ENCODE measurements around the gene CNOT4.

The CNOT4 gene

DNA sequence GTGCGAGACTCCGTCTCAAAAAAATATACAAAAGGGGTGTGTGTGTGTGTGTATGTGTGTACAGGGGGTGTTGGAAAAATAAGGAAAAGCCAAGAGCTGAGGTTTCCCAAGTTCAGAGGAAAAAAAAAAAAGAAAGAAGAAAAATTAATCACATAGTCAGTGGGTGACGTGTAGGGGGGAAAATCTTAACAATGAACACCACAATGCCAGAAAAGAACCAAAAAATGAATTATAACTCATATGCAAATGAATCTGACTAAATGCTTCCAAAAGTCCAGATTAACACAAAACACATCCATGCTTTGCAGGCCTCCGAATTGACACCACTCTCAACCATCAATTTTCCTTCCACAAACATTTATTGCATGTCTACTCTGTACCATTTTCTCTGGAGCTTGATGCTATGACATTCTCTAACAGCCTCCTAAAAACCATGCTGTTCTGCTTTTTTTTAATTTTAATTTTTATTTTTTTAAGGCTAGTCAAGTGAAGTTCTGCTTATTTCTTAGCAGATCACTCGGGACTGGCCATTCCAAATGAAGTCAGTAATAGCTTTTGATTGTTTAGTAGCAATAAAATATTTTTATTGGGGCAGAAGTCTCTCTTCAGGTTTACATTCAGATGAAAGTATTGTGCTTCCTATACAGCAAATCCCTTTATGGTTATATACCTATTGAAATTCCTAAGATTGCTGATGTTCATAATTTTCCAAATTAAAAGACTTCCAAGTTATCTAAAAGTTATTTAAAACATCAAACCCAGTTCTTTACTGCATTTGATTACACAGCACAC, 133.8 kb downstream of the CNOT4 start:
- Histone ChIP-seq H3K4me2 (ENCODE audit: low read length) (no peak overlapping the region), H3K27me3 (ENCODE audit: low read depth, low read length) (no peaks in the 10 kb centered on the region), H3K9ac (ENCODE audit: low read length) (no peak overlapping the region), H3K4me3 (ENCODE audit: low read length) (no peak overlapping the region), H3K9me3 (ENCODE audit: insufficient read depth, low read length) (no peaks in the 10 kb centered on the region), H3K36me3 (replicated peaks; ENCODE audit: low read depth, low read length) (no peaks in the 10 kb centered on the region), H3K4me1 (ENCODE audit: low read length) (no peaks in the 10 kb centered on the region), H3K27ac (ENCODE audit: low read length) (no peak overlapping the region), H2AFZ (ENCODE audit: low read depth, low read length) (no peak overlapping the region), H4K20me1 (ENCODE audit: insufficient read depth, low read length) (no peaks in the 10 kb centered on the region), H3K79me2 (ENCODE audit: low read length) (no peaks in the 10 kb centered on the region)
- no peak for TF ChIP-seq EZH2phosphoT487 (IDR thresholded peaks at IDR 0.05; ENCODE audit: low read depth)
- TF ChIP-seq, protein P1, sequence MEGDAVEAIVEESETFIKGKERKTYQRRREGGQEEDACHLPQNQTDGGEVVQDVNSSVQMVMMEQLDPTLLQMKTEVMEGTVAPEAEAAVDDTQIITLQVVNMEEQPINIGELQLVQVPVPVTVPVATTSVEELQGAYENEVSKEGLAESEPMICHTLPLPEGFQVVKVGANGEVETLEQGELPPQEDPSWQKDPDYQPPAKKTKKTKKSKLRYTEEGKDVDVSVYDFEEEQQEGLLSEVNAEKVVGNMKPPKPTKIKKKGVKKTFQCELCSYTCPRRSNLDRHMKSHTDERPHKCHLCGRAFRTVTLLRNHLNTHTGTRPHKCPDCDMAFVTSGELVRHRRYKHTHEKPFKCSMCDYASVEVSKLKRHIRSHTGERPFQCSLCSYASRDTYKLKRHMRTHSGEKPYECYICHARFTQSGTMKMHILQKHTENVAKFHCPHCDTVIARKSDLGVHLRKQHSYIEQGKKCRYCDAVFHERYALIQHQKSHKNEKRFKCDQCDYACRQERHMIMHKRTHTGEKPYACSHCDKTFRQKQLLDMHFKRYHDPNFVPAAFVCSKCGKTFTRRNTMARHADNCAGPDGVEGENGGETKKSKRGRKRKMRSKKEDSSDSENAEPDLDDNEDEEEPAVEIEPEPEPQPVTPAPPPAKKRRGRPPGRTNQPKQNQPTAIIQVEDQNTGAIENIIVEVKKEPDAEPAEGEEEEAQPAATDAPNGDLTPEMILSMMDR (IDR thresholded peaks at IDR 0.05; ENCODE audit: low read depth, low read length), result no peak

DNA sequence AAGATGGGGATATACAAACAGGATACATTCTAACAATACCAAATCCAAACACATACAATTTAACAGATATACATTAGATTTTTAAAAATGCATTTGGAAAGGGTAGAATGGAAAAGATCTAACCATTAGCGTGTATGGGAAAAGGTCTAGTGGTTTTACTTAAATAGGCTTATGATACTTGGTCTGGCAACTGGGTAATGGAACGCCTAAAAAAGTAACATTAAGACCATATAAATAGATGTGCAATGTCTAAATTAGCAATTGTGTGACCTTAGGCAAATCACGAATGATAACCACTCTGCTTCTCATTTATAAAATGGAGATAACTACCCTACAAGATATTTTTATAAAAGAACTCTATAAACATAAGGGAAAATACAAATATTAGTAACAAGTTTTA, 135.2 kb downstream of the CNOT4 start:
- Histone ChIP-seq H3K4me3 (ENCODE audit: low read length) (no peak overlapping the region), H3K27me3 (ENCODE audit: low read depth, low read length) (no peaks in the 10 kb centered on the region), H3K27ac (ENCODE audit: low read length) (no peak overlapping the region), H3K79me2 (ENCODE audit: low read length) (no peaks in the 10 kb centered on the region), H3K9ac (ENCODE audit: low read length) (no peak overlapping the region), H3K36me3 (replicated peaks; ENCODE audit: low read depth, low read length) (peaks cover 4% of the 10 kb centered on the region), H3K4me2 (ENCODE audit: low read length) (no peak overlapping the region), H4K20me1 (ENCODE audit: insufficient read depth, low read length) (no peaks in the 10 kb centered on the region), H3K9me3 (ENCODE audit: insufficient read depth, low read length) (no peaks in the 10 kb centered on the region), H2AFZ (ENCODE audit: low read depth, low read length) (no peak overlapping the region), H3K4me1 (ENCODE audit: low read length) (no peaks in the 10 kb centered on the region)
- no peak for TF ChIP-seq EZH2phosphoT487 (IDR thresholded peaks at IDR 0.05; ENCODE audit: low read depth)
- TF ChIP-seq, protein P1 (IDR thresholded peaks at IDR 0.05; ENCODE audit: low read depth, low read length), result no peak

DNA sequence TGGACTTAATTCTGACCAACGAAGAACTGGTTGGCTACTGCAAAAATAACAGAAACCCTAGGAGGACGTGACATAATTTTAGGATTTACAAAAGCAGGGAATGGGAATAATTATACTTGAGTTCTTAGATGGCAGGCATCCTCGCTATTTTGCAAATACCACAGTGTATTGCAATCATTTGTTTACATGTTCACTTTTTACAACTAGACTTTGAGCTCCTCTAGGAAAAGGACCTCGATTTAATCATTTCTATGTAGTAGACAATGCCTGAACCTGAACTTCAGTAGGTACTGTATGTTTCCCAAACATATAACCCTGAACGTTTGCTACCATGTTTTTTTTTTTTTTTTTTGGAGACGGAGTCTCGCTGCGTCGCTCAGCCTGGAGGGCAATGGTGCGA, 137.7 kb downstream of the CNOT4 start:
- Histone ChIP-seq H4K20me1 (ENCODE audit: insufficient read depth, low read length) (no peaks in the 10 kb centered on the region), H3K4me3 (ENCODE audit: low read length) (no peak overlapping the region), H3K79me2 (ENCODE audit: low read length) (no peaks in the 10 kb centered on the region), H3K9me3 (ENCODE audit: insufficient read depth, low read length) (no peaks in the 10 kb centered on the region), H2AFZ (ENCODE audit: low read depth, low read length) (no peak overlapping the region), H3K4me1 (ENCODE audit: low read length) (no peaks in the 10 kb centered on the region), H3K4me2 (ENCODE audit: low read length) (no peak overlapping the region), H3K9ac (ENCODE audit: low read length) (no peak overlapping the region), H3K36me3 (replicated peaks; ENCODE audit: low read depth, low read length) (peaks cover 4% of the 10 kb centered on the region), H3K27me3 (ENCODE audit: low read depth, low read length) (no peaks in the 10 kb centered on the region), H3K27ac (ENCODE audit: low read length) (no peak overlapping the region)
- no peak for TF ChIP-seq EZH2phosphoT487 (IDR thresholded peaks at IDR 0.05; ENCODE audit: low read depth)
- TF ChIP-seq, protein P1 (IDR thresholded peaks at IDR 0.05; ENCODE audit: low read depth, low read length), result no peak

DNA sequence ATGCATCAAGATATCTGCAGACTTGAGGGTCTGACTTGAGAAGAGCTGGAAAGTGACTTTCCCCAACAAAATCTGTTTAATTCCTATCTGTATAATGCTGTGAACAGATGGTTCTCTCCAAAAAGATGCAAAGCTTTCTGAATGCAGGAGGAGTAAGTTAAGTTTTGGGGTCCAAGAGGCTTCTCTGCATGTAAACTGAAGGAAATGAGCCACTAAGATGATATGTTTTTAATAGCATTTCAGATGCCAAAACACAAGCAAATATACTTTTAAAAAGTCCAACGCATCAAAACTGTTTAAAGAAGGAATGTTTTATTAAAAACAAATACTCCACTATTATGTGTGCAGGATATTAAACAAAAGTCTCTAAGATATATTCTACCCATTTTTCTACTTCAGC, 139.2 kb downstream of the CNOT4 start:
- no peak overlapping the region for H3K4me3 ChIP-seq (ENCODE audit: low read length)
- no peaks in the 10 kb centered on the region for H3K27me3 ChIP-seq (ENCODE audit: low read depth, low read length)
- H3K9me3 ChIP-seq (ENCODE audit: insufficient read depth, low read length), result no peaks in the 10 kb centered on the region
- H3K9ac ChIP-seq (ENCODE audit: low read length), result no peak overlapping the region
- peaks cover 1% of the 10 kb centered on the region; the same call in 1 of the 2 replicates for H3K4me1 ChIP-seq (ENCODE audit: low read length)
- no peak overlapping the region for H2AFZ ChIP-seq (ENCODE audit: low read depth, low read length)
- no peaks in the 10 kb centered on the region for H4K20me1 ChIP-seq (ENCODE audit: insufficient read depth, low read length)
- H3K27ac ChIP-seq (ENCODE audit: low read length), result no peak overlapping the region
- no peak overlapping the region for H3K4me2 ChIP-seq (ENCODE audit: low read length)
- peaks cover 4% of the 10 kb centered on the region for H3K36me3 ChIP-seq (replicated peaks; ENCODE audit: low read depth, low read length)
- TF ChIP-seq, protein P1 (IDR thresholded peaks at IDR 0.05; ENCODE audit: low read depth, low read length), result no peak
- no peaks in the 10 kb centered on the region for H3K79me2 ChIP-seq (ENCODE audit: low read length)
